Activated CD4-positive, CD25-positive, alpha-beta regulatory T cell treated with anti-CD3 and anti-CD28 coated beads, Interleukin-2, amount 50 U/mL, for 16 hours (primary cell): ENCODE results near the gene PTPRJ.
"Not testable (repeated sequence)": the region's sequence is repeated elsewhere in the genome, so short reads cannot be mapped to it uniquely, and the experiment has no call there.

Experiments used
- DNase-seq: peaks from one replicate; pipeline ENCODE4 v3.0.0-alpha.2; 2020; ENCODE audit warnings: low read depth, low spot score

The PTPRJ gene

DNA sequence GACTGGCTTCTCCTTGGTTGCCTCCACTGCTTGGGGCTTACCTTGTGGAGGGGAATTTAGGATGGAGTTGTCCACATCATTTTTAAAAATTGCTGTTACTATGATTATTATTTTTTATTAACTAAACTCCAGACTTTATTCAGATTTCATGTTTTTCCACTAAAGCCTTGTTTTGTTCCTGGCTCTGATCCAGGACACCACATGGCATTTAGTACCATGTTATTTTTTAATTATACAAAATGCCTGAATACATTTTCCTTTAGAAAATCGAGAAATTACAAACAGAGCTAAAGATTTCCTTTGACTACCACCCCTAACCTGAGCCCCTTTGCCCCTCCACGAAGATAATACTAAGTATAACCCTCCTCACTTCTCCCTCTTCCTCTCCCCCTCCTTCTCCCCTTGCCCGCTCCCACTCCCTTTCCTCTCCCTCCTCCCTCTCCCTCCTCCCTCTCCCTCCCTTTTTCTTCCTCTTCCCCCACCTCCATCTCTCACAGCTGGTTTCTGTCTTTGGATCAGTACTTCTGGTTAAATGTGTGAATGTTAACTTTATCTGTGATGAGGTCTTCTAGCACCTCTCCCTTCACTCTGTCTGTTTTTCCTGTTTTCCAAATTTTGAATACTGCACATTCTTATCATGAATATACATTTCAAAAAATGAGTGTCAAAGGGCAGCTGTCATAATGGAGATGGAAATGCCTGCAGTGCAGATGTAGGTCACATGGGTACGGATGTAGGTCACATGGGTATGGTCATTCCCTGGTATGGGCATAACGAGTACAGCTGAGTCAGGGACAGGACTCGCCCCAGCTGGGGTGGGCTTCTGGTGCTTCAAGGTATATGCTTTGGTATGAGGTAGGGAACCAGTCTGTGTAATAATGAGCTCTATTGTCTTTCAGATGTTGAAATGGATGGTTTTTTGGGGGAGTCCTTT is 181.9 kb downstream of the PTPRJ start:
- DNase-seq: no peak

DNA sequence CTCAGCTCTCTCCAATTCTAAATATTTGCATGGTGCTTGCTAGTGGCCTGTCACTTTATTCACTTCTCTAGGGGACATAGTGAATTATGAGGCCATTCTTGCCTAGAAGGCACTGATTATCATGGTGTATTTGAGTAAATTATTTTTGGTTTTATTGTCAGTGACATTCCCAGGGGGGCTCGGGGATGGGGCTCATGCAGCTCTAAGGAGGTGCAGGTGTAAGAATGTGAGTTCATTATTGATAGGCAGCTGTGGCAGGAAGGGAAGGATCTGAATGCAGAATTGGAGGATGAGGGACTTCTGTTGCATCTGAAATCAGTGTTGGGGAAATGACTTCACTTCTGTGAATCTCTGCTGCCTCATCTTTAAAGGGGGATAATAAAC is 182.5 kb downstream of the PTPRJ start:
- DNase-seq: no peak

DNA sequence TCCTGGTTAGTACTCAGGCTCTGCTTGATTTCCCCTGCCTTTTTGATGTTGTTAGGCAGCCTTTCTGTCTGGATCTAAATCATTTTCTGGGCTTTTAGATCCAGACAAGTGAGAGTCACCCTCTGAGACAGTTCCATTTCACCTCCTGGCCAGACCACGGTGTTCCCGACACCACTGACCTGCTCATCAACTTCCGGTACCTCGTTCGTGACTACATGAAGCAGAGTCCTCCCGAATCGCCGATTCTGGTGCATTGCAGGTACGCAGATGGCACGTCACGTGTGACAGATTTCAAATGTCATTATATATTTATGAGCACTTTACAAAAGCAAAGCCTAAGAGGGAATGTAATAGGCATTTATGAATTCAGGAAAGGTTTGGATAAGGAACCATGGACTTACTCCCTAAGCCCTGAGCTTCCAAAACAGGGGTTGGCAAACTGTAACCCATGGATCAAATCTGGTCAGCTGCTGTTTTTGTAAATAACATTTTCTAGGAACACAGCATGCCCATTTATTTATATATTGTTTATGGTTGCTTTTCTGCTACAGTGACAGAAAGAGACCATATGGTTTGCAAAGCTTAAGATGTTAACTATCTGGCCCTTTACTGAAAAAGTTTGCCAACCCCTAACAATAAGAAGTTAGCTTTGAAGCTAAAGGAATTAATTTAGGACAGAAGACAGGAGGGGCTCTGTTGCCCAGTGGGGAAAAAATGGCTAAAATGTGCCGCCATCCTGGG is 183.2 kb downstream of the PTPRJ start:
- DNase-seq: no peak

DNA sequence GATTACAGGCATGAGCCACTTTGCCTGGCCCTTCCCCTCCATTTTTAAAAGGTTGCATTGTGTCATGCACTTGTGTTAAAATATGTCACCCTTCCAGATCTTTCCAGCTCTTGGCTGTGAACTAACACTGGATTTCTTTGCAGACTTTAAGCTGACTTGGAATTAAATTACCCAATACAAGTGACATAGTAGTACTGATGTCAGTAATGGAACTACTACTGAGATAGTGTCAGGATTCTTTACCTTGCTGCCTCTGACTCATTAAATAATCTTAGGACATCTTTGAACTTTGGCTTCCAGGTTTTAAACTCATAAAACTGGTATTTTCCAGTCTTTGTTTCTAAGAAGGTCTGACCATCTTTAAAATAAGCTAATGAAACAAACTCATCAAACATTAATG is 184.5 kb downstream of the PTPRJ start:
- DNase-seq: no peak

DNA sequence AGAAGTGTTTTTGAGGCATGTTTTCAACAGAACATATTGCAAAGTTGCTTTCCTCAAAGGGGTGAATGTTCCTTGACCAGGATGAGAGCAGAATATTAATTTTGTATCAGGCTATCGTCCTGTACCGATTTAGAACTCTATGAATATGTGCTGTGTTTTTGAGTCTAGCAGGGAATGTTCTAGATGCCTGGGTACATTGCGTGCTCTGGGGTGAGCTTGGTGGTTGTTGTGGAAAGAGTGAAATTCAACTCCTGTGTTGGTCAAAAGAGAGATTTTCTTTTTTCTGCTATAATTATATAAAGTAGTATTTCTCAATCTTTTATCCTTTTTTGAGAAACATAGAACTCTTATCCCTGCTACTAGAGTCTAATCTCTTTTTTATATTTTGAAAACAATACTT is 185.1 kb downstream of the PTPRJ start:
- no peak for DNase-seq

DNA sequence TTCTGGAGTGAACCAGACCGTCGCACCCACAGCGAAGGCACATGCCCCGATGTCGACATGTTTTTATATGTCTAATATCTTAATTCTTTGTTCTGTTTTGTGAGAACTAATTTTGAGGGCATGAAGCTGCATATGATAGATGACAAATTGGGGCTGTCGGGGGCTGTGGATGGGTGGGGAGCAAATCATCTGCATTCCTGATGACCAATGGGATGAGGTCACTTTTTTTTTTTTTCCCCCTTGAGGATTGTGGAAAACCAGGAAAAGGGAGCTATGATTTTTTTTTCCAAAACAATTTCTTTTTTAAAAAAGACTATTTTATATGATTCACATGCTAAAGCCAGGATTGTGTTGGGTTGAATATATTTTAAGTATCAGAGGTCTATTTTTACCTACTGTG is 187.0 kb downstream of the PTPRJ start:
- DNase-seq: no peak

DNA sequence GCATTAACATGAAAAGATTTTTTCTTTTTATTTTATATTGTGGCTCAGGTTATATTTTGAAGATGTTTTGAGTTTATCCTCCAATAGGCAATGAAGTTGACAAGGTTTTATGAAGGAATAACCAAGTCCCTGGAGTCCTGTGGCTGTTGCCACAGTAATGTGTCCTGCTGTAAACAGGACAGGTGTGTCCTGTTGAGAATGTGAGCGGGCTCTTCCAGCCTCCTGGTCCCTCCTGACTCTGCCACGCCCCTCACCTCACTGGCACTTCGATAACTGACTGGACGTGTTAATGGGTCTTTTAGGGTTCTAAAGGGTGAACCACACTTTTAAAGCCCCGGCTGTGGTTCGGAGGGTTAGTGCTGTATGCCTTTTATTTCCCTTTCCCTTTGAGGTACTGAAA is 188.5 kb downstream of the PTPRJ start:
- DNase-seq: no peak

DNA sequence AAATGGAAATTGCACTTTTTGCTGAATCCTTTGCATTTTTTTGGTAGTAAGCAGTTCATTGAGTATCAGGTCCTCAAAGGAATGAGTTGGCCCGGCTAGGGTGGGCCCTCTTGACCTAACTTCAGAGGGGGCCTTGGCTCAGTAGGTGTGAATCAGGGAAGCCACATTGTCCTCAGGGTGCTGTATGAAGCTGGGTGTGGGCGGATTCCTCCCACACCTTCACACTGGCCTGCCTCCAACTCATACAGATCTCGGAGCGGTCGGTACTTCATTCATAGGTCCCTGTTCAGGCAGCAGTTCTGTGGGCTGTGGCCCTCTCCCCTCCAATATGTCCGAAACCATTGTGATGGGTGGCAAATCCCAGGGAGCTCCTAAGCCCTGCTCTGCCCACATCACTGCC is 188.9 kb downstream of the PTPRJ start:
- DNase-seq: no peak

DNA sequence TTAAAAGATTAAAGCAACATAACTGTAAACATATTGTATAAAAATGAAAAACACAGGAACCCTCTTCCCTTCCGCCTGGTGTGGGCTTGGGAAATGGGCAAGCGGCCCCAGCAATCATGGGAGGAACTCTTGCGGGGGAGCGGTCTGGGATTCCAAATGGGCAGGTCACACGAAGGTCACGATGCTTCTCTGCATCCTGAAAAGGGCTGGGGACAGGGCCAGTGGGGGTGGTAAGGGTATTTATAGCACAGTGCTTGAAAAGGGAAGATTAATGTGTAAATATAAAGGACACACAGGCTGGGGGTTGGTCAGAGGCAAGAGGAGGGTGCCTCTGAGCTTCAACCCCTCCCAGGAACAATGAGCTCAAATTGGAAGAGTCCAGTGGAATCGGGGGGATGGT is 189.4 kb downstream of the PTPRJ start:
- DNase-seq: no peak

DNA sequence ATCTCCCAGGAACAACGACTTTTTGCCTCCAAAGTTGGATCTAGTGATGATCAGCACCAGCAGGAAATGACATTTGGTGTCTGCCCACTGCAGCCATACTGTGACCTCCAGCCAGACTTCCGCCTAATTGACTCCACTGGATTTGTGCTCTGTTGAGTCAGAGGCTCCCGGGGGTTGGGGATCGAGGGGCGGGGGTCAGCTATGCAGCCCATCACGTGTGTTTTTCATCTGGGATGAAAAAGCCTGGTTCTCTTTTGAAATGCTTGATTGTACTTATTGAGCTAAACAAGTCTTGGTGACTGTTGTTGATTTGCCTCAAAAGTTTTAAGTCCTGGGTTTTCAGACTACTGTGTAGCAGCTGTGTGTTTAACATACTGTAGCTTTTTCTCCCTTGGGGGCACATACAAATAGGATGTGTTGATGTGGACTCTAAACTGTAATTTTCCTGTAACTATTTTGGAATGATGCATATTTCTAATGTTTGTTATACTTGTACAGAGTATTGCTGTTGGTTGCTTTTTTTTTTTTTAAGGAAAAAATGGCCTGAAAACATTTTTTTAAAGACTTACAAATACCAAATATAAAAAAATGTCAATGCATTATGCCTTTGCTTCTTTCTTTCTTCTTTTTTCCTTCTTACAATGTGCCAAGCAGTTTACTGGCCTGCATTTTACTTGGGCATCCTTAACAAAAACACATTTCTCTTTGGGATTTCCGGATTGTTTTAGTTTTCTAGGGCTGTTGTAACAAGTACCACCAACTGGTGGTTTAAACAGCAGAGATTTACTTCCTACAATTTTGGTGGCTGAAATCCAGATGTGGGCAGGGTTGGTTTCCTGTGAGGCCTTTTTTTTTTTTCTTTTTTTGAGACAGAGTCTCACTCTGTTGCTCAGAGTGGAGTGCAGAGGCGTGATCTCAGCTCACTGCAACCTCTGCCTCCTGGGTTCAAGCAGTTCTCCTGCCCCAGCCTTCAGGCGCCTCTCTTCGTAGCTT is 190.2 kb downstream of the PTPRJ start:
- DNase-seq: no peak

DNA sequence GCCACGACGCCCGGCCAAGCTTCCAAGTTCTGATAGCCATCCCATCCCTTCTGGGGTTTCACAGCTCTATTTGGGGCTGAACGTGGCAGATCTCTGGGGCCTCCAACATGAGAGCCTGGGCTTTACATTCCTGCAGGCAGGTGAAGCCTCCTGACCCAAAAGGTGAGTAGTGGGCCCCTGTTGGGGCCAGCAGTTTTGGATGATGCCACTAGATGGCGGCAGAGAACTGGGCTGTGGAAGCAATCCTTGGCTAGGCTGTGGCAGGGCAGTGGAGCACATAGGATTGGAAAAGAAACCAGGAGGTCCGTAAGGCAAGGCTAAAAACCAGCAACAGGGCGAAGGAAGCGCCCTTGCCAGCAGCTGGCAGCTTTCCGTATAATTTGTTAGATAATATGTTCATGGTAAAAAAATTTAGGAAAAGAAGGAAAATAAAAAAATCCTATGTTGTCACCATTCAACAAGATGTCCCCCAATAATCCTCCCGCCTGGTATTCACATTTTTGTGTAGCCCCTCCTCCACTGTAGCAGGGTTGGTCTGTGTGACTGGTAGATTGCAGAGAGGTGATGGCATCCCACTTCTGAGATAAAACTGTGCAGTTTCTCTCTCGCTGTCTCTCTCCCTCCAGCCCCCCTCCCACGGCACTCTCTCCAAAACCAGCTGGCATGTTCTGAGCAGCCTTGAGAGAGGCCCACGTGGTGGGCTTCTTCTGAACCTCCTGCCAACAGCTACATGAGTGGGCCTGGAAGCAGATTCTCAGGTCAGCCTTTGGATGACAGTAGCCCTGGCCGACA is 192.7 kb downstream of the PTPRJ start:
- peak; percentile 16 for DNase-seq

DNA sequence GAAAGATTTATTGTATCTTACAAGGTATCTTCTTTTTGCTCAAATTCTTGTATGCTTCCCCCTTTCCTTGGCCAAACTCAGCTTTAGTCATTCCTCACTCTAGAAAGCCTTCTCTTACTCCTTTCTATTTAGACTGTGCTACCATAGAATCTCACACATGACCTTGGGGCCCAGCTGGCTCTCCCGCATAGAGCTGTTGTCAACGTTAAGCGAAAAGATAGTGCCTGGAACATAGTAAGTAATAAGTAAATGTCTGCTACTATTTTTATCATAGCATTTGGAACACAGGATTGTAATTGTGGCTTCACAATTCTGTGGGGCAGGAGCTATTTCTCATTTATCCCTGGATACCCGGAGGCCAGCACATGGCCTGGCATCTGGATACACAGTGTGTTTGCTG is 197.3 kb downstream of the PTPRJ start:
- DNase-seq: no peak

DNA sequence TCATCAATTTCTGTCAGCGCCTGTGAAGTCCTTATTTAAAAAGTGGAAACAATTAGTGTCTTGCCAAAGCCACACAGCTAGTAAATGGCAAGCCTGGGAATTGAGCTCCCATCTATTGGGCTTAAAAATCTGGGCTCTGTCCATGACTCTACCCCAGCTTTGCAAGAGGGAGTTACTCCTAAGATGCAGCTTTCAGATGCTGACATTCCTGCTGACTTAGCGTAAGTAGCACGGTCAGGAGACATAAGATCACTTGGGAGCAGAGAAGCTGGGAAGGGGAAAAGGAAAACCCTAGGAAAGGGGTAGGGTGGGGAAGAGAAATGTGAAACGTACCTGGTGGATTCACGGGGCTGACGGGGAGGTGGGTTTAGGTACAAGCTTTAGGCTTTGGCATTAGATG is 200.3 kb downstream of the PTPRJ start:
- DNase-seq: no peak

DNA sequence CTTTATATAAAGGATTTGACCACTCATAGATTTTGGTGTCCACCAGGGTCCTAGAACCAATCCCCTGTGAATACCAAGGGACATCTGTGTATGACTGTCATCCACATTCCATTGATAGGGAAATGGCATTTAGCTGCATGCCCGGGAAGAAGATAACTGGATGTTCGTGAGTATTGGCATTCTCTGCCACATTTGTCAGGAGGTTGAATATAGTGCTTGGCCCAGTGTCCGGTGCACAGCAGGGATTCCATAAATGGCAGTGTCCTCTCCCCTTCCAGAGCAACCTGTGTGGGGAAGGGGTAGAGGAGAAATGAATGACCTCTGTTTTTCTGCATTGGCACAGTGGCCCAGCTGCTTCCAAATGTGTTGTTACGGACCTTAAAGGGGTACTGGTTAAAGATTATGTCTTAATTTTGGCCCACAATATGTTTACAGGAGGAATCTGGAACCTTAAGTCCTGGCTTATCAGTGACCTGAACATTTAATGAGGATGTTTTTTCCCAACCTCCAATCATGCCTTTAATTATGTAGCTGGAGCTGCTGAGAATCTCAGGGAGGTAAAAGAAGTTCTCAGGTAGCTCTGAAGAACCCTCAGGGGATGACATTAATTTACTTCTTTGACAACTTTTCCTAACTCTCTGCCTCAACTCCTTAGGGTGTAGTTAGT is 202.6 kb downstream of the PTPRJ start:
- DNase-seq: no peak

DNA sequence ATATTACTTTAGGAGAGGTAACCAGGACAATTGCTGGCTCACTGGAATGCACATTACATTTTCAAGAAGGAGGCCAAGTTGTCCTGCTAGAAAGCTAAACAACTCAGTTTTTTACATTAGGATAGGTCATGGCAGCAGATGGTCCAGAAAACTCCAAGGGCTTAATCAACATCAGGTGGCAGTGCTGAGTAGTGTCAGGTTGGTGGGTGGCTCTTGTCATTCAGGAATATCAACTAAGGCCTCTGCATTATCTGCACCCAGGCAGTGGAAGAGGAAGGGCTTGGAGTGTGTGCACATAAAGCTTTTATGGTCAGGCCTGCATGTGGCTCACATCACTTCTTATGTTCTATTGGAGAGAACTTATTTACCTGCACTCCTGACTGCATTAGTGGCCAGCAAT is 204.1 kb downstream of the PTPRJ start:
- DNase-seq: no peak

DNA sequence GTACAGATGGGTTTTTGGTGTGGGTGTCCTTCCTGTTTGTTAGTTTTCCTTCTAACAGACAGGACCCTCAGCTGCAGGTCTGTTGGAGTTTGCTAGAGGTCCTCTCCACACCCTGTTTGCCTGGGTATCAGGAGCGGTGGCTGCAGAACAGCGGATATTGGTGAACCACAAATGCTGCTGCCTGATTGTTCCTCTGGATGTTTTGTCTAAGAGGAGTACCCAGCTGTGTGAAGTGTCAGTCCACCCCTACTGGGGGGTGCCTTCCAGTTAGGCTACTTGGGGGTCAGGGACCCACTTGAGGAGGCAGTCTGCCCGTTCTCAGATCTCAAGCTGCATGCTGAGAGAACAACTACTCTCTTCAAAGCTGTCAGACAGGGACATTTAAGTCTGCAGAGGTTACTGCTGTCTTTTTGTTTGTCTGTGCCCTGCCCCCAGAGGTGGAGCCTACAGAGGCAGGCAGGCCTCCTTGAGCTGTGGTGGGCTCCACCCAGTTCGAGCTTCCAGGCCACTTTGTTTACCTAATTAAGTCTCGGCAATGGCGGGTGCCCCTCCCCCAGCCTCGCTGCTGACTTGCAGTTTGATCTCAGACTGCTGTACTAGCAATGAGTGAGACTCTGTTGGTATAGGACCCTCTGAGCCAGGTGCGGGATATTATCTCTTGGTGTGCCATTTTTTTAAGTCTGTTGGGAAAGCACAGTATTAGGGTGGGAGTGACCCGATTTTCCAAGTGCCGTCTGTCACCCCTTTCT is 210.7 kb downstream of the PTPRJ start:
- DNase-seq: not testable (repeated sequence)

DNA sequence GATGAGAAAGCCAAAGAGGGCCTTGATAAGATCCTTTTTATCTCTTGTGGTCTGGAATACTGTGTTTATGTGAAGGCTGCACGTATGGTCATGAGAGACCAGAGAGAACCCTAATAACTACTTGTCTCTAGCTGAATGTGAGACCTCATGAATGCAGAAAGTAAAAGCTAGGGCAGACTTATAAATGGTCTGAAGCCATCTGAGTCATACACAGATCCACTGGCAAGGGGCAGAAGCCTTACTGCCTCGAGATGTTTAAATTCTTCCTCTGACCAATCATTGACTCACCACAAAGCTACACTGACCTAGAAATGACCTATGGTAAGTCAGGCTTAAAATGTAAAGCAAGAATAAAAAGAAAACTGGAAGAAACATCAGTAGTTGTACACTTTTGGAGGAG is 213.5 kb downstream of the PTPRJ start:
- no peak for DNase-seq

DNA sequence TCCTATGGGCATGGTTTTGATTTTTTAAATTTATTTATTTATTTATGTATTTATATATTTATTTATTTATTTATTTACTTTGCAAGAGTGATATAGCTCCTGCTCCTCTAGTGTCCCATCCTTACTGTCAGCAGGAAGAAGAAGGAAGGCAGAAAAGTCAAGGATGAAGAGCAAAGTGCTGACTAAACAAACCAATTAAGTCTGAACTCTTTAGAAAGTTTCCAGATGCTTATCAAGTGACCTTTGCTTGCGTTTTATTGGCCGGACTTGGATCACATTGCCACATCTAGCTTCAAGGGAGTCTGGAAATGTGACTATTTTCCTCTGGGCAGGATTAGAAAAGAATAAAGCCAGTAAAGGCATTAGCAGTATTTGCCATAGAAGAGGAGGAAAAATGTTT is 227.5 kb downstream of the PTPRJ start:
- DNase-seq: no peak

DNA sequence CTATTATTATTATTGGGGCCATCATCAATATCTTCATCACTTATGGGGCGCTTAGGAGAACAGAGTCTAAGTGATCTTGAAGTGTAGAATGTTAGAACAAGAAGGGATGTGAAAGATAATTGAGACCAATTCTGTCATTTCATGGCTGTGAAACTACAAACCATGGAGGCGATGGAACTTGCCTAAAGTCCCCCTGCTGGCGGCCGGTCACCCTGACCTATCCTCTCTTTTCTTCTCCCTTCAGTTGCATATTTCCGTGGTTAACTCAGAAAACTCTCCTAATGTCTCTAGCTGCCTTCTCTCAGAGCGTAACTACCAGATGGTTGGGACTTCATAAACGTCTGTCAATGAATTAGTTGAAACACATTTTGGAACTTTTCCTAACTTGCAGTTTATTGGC is 229.7 kb downstream of the PTPRJ start:
- no peak for DNase-seq

DNA sequence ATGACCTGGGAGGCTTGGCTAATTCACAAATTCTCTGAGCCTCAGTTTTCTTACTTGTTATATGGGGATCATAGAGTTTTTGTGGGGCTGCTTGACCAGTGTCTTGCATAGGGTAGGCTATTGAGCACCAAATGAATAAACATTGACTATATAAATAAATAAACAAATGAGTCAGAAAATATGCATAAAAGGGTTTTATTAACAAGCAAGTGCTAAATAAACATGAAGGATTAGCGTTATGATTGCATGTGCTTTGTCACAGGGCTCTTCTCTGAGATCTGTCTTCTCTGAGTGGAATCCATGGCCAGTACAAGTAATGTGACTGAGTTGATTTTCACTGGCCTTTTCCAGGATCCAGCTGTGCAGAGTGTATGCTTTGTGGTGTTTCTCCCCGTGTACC is 236.2 kb downstream of the PTPRJ start, which contains the start of gene OR4B1:
TSS of gene OR4B1 (plus strand) at position 301 of the 400 bp plus-strand sequence. CDS start at position 301, 0 bp downstream.
- no peak for DNase-seq
